Gastroesophageal sphincter (tissue), 4 donors: Measurements from ENCODE around the gene ATRN. TPM values are rescaled to one million over a fixed set of nuclear protein-coding genes. Genes with fewer than 3 reads are reported as not detected.

ENCODE experiments used
- ATAC-seq: fragments of 150-250 bp; one replicate; pipeline ENCODE4 v1.9.1; 2016; ENCODE audit warnings: mild to moderate bottlenecking, moderate library complexity
- H3K27ac ChIP-seq, 4 donors: fragments of 200-600 bp; sonication (generic) in 3 of 4; 1 replicate in 3 of 4; 2 replicates in 1 of 4; pipeline ENCODE4 v1.5.1; 2016 to 2019
- H3K27me3 ChIP-seq: fragments of 200-600 bp; sonication (generic); one replicate; pipeline ENCODE4 v1.5.1; 2019
- H3K36me3 ChIP-seq, 2 donors: fragments of 200-600 bp; sonication (generic); one replicate each; pipeline ENCODE4 v1.5.1; 2019; ENCODE audit warnings: control low read depth in 1 of 2
- H3K4me1 ChIP-seq, 3 donors: fragments of 200-600 bp; sonication (generic); 1 replicate in 2 of 3; 2 replicates in 1 of 3; pipeline ENCODE4 v1.5.1; 2016 to 2019; ENCODE audit warnings: control low read depth in 2 of 3
- H3K4me3 ChIP-seq, 2 donors: fragments of 200-600 bp; sonication (generic); one replicate each; pipeline ENCODE4 v1.5.1; 2019; ENCODE audit warnings: mild to moderate bottlenecking in 1 of 2, moderate library complexity in 1 of 2
- H3K9me3 ChIP-seq, 3 donors: fragments of 200-600 bp; sonication (generic); one replicate each; pipeline ENCODE4 v1.5.1; 2017 to 2019; ENCODE audit warnings: control low read depth in 2 of 3
- CTCF ChIP-seq, 4 experiments: fragments of 200-600 bp in 2 of 4; fragments of 450-650 bp in 2 of 4; sonication (generic) in 1 of 4; IDR thresholded peaks; one replicate each; pipeline ENCODE4 v1.5.1; 2017 to 2019; ENCODE audit warnings: antibody characterized with exemption in 4 of 4, mild to moderate bottlenecking in 2 of 4, moderate library complexity in 2 of 4
- EP300 ChIP-seq: sonication (generic); formaldehyde crosslinking; IDR thresholded peaks from one replicate; pipeline ENCODE4 v1.6.1; 2017; ENCODE audit warnings: antibody characterized with exemption, mild to moderate bottlenecking
- POLR2A ChIP-seq, 2 donors: fragments of 450-650 bp; IDR thresholded peaks; one replicate each; pipeline ENCODE4 v1.6.1; 2017; ENCODE audit warnings: antibody characterized with exemption in 2 of 2, mild to moderate bottlenecking in 2 of 2, moderate library complexity in 1 of 2
- POLR2AphosphoS5 ChIP-seq: sonication (generic); formaldehyde crosslinking; IDR thresholded peaks from one replicate; pipeline ENCODE4 v1.6.1; 2017; ENCODE audit warnings: antibody characterized with exemption
- WGBS, 2 donors: methylation state at CpG; one replicate each; pipeline ENCODE4 v1.1.5; 2018; ENCODE audit warnings: low coverage in 1 of 2; 5-methylcytosine and 5-hydroxymethylcytosine counted together
- total RNA-seq, 4 donors: library from RNA; depleted of rRNA; stranded (reverse); fragments of >200 nt; gene quantifications; one replicate each; pipeline ENCODE4 v1.1.0, GENCODE V29; 2016

Gene ATRN
- total RNA-seq, 4 donors from 2014 or later = 16.7 to 22.2 (median 19.4) TPM

- Histone ChIP-seq H3K4me3 (no peak overlapping the region), H3K27ac (no peak overlapping the region), H3K4me1 (peaks cover 0 to 24% (median 2%) of the 10 kb centered on the region in 3 donors), H3K9me3 (peaks cover 0 to 8% (median 0%) of the 10 kb centered on the region in 3 donors), H3K36me3 (no peaks in the 10 kb centered on the region), H3K27me3 (no peaks in the 10 kb centered on the region)
- TF ChIP-seq CTCF (IDR thresholded peaks at IDR 0.05) = no peak
- WGBS, 2 donors = 67 to 80% methylated on average over 2 to 3 of the region's 3 CpGs
- no peak for ATAC-seq
Measured at GRCh38 chr20:3483309-3483708, 12.5 kb downstream of the ATRN start.

- ATAC-seq = no peak
- Histone ChIP-seq H3K4me3 (no peak overlapping the region), H3K9me3 (peaks cover 0 to 8% (median 0%) of the 10 kb centered on the region in 3 donors), H3K4me1 (peaks cover 0 to 24% (median 2%) of the 10 kb centered on the region in 3 donors), H3K27ac (no peak overlapping the region), H3K36me3 (no peaks in the 10 kb centered on the region), H3K27me3 (no peaks in the 10 kb centered on the region)
- WGBS, 2 donors = 31 to 32% methylated on average over 1 of the region's 1 CpG
- TF ChIP-seq POLR2AphosphoS5 (no peak), POLR2A (IDR thresholded peaks at IDR 0.05) (no peak), EP300 (no peak), CTCF (IDR thresholded peaks at IDR 0.05) (no peak)
Measured at GRCh38 chr20:3483784-3484183, 13.0 kb downstream of the ATRN start.

- TF ChIP-seq EP300 = no peak
- Histone ChIP-seq H3K36me3 (peaks cover 0 to 11% of the 10 kb centered on the region in 2 donors), H3K27me3 (no peaks in the 10 kb centered on the region), H3K4me1 (peaks cover 0 to 16% (median 2%) of the 10 kb centered on the region in 3 donors), H3K27ac (no peak overlapping the region), H3K4me3 (no peak overlapping the region), H3K9me3 (peaks cover 0 to 8% (median 0%) of the 10 kb centered on the region in 3 donors)
- no peak for ATAC-seq
- 95 to 100% methylated on average over 1 of the region's 1 CpG for WGBS, 2 donors
Measured at GRCh38 chr20:3485913-3486312, 15.1 kb downstream of the ATRN start.

GRCh38 chr20:3486850-3487249 lies 16.0 kb downstream of the ATRN start:
- peaks cover 0 to 11% of the 10 kb centered on the region in 2 donors for H3K36me3 ChIP-seq
- WGBS, 2 donors = 100% methylated on average over 1 of the region's 1 CpG; no CpG with 5 or more reads in 1 of the 2 donors
- H3K27ac ChIP-seq = no peak overlapping the region
- H3K27me3 ChIP-seq = no peaks in the 10 kb centered on the region
- no peak for TF ChIP-seq EP300
- TF ChIP-seq POLR2AphosphoS5 = no peak
- TF ChIP-seq CTCF (IDR thresholded peaks at IDR 0.05) = no peak
- no peak for TF ChIP-seq POLR2A (IDR thresholded peaks at IDR 0.05)
- H3K9me3 ChIP-seq = peaks cover 0 to 8% (median 0%) of the 10 kb centered on the region in 3 donors
- H3K4me1 ChIP-seq = peaks cover 0 to 16% (median 2%) of the 10 kb centered on the region in 3 donors
- H3K4me3 ChIP-seq = no peak overlapping the region
- no peak for ATAC-seq

- no peak overlapping the region for H3K27ac ChIP-seq
- no peaks in the 10 kb centered on the region for H3K27me3 ChIP-seq
- no peak for TF ChIP-seq POLR2AphosphoS5
- TF ChIP-seq EP300 = no peak
- TF ChIP-seq CTCF (IDR thresholded peaks at IDR 0.05) = no peak
- no peak for TF ChIP-seq POLR2A (IDR thresholded peaks at IDR 0.05)
- H3K36me3 ChIP-seq = peaks cover 0 to 11% of the 10 kb centered on the region in 2 donors
- H3K4me1 ChIP-seq = no peaks in the 10 kb centered on the region
- H3K9me3 ChIP-seq = no peaks in the 10 kb centered on the region
- no peak overlapping the region for H3K4me3 ChIP-seq
- ATAC-seq = no peak
- 81 to 88% methylated on average over 11 of the region's 11 CpGs for WGBS, 2 donors
Measured at GRCh38 chr20:3492669-3493068, 21.9 kb downstream of the ATRN start.
